HG03095 (cell line): ENCODE data around the gene LENEP.
A peak's percentile ranks its signal among the peaks of the same experiment; 100 is the strongest.

Experiments
- ATAC-seq: cut with Tn5 transposase; IDR thresholded peaks from one replicate; pipeline ENCODE4 v1.9.1; 2021; ENCODE audit warnings: moderate library complexity; ENCODE audit not compliant: unreplicated experiment

LENEP gene

GRCh38 chr1:154960446-154961136 is 32.8 kb upstream of the LENEP start:
- no peak for ATAC-seq

- peak; percentile 64 for ATAC-seq
Observed at GRCh38 chr1:154961207-154962155, 31.9 kb upstream of the LENEP start, which contains the start of gene PYGO2. Gene PYGO2, minus strand, starts transcription at chr1:154961782. Its CDS starts 206 bp downstream, at chr1:154961576.

- ATAC-seq, result no peak
Observed at GRCh38 chr1:154962156-154962749, 31.1 kb upstream of the LENEP start.

- ATAC-seq, result no peak
Observed at GRCh38 chr1:154962795-154963330, 30.5 kb upstream of the LENEP start.

- ATAC-seq, result no peak
Observed at GRCh38 chr1:154963643-154964042, 29.7 kb upstream of the LENEP start.

GRCh38 chr1:154964359-154964758 is 29.0 kb upstream of the LENEP start:
- no peak for ATAC-seq

GRCh38 chr1:154966111-154966510 is 27.3 kb upstream of the LENEP start:
- no peak for ATAC-seq

GRCh38 chr1:154967331-154967950 is 25.9 kb upstream of the LENEP start:
- ATAC-seq, result no peak

- ATAC-seq, result no peak
Observed at GRCh38 chr1:154968731-154969130, 24.7 kb upstream of the LENEP start.

- ATAC-seq, result no peak
Observed at GRCh38 chr1:154969246-154969645, 24.1 kb upstream of the LENEP start.

- ATAC-seq, result no peak
Observed at GRCh38 chr1:154969860-154970452, 23.4 kb upstream of the LENEP start.

- no peak for ATAC-seq
Observed at GRCh38 chr1:154970631-154971340, 22.6 kb upstream of the LENEP start, which contains the start of gene SHC1. Gene SHC1, minus strand, starts transcription at chr1:154970747. Its CDS starts 221 bp downstream, at chr1:154970526.

- no peak for ATAC-seq
Observed at GRCh38 chr1:154971341-154971998, 21.9 kb upstream of the LENEP start.

- ATAC-seq, result no peak
Observed at GRCh38 chr1:154972213-154972516, 21.2 kb upstream of the LENEP start.

GRCh38 chr1:154972517-154973343 is 20.7 kb upstream of the LENEP start:
- ATAC-seq, result no peak

- no peak for ATAC-seq
Observed at GRCh38 chr1:154973344-154974101, 19.9 kb upstream of the LENEP start.

- peak; percentile 68 for ATAC-seq
Observed at GRCh38 chr1:154974102-154974807, 19.1 kb upstream of the LENEP start, which contains the start of gene CKS1B. Gene CKS1B, plus strand, starts transcription at chr1:154974681. Its CDS starts 65 bp downstream, at chr1:154974746.
